GM10847 (cell line): ENCODE results near the gene CD300LB.

ENCODE experiments used
- POLR2A ChIP-seq: IDR thresholded peaks from 2 replicates; pipeline ENCODE4 v1.6.1; 2011; ENCODE audit not compliant: insufficient read length; ENCODE audit errors: extremely low read depth

The CD300LB gene

DNA sequence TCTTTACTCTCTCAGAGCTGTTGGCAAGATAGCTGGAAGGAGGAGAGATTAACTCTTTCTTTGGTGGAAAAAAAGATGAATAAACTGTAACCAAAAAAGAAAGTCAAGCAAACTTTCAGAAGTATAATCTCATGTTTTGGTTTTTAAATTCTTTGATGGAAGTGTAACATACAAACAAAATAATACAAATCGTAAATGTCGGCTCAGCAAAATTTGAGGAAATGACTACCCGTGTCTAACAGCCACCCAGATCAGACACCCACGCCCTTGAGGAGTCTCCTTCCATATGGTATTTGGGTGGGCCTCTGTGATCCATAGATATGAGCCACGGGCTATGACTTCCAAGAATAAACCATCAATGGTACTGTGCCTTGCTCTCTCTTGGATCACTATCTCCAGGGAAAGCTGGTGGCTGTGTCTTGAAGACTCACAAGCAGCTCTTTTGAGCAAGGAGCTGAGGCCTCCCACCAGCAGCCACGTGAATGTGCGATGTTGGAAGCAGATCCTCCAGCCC lies 24.2 kb upstream of the CD300LB start:
- TF ChIP-seq POLR2A = no peak

- no peak for TF ChIP-seq POLR2A
These were observed 23.6 kb upstream of the CD300LB start for GRCh38 chr17:74554909-74555308.

- TF ChIP-seq POLR2A = no peak
These were observed 20.8 kb upstream of the CD300LB start for GRCh38 chr17:74552037-74552436.

DNA sequence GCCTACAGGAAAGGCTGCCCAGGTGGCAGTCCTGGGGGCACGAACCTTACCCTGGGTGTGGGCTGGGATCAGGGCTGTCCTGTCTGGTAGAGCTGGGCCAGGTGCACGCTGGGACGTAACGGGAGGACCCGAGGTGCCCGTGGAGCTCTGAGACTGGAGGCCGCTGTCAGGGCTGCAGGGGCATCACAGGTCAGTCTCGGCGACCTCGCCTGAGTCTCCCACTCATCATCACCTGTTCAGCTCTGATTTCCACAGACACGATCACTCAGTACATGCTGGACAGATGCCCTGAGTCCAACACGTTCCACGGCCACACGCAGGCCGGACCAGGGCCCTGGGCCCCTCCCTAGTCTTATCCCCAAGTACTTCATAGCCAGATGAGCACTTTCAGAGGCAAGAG lies 19.3 kb upstream of the CD300LB start:
- no peak for TF ChIP-seq POLR2A

DNA sequence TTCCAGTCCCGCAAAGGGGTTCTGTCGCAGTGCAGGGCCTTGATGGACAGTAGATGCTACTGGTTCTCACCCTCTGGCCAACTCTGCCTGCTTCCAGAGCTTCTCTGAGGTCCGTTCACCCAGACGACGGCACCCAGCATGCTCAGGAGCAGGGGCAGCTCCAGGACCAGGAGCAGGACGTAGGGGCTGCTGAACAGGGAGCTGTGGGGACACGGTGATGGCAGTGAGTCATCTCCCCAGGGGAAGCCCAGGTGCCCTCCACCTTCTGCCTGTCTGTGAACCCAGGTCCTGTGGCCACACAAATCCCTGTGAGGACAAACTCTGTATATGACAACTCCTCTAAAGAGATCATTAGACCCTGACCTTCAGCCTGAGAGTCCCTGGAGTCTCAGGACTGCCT lies 18.1 kb upstream of the CD300LB start:
- no peak for TF ChIP-seq POLR2A

- TF ChIP-seq POLR2A = no peak
These were observed 16.5 kb upstream of the CD300LB start for GRCh38 chr17:74547736-74548135.

DNA sequence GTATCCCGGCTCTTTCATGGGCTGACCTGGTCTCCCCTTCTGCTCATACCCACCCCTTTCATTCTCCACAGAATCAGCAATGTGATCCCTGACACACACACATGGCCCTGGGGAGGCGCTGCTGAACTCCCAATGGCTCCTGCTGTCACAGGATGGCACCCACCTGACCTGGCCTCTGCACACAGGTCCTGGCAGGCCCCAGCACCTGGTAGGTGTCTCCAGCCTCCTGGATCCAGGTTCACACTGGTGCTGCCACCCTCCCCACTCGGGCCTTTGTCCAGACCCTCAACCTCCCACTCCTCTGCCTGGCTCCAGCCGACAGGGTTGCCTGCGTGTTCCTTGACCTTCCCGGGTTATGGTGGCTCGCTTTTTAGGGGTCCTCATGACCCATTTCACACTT lies 16.0 kb upstream of the CD300LB start:
- no peak for TF ChIP-seq POLR2A

DNA sequence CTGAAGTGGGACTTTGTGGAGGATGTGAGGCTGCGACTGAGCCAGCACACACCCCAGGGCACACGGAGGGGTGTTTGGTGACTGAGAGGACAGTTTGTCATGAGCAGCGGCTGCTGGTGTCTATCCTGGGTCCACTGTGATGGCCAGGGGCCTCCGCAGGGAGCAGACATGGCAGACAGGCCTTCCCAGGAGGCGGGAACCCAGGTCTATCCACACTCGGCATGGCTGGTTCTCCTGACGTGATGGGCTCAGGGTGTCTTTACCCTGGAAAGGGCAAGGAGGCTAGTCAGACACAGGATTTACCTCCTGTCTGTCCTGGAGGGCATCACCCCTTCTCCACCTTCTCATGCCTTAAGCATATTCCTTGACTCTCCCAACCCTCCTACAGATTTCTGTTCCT lies 15.3 kb upstream of the CD300LB start:
- no peak for TF ChIP-seq POLR2A

- no peak for TF ChIP-seq POLR2A
These were observed 14.6 kb upstream of the CD300LB start, which contains the start of gene CD300C for GRCh38 chr17:74545843-74546230. Gene CD300C (minus strand): TSS chr17:74546115. CDS start chr17:74545782, 333 bp downstream.

GRCh38 chr17:74544991-74545842 lies 13.9 kb upstream of the CD300LB start:
- no peak for TF ChIP-seq POLR2A

DNA sequence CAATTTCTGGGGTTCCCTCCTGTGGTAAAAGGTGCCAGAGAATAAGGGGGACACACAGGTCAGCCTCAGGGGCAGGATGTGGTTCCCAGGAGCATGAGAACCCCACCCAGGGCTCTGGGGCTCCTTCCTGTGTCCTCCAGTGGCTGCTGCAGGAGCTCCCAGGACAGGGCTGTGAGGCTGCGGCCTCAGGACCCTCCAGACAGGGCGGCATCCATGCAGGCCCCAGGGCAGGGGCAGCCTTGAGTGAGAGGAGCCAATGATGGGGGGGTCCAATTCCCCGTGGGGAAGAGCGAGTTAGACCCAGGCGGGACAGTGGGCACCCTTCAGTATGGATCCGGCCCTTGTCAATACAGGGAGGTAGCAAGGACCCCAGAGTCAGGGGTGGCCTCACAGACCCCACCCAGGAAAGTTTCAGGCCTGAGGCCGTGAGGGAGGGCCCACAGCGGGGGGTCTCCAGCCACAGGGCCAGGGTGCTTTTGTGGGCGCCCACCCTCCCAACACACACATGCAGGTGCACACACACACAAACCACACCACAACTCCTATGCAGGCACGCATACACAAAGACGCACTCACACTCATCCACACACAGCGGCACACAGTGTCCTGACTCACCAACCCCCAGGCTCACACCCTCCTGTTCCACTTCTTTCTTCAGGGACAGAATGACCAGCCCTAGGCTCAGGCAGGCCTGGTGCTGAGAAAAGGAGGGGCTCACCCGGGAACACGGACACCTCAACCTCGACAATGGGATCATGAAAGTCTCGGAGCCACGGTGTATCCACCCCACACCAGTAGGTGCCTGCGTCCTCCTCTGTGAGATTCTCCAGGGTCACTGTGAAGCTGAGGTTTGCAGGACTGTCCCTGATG lies 12.9 kb upstream of the CD300LB start:
- no peak for TF ChIP-seq POLR2A

- no peak for TF ChIP-seq POLR2A
These were observed 12.1 kb upstream of the CD300LB start for GRCh38 chr17:74543406-74543805.

GRCh38 chr17:74542727-74543383 lies 11.6 kb upstream of the CD300LB start:
- no peak for TF ChIP-seq POLR2A

DNA sequence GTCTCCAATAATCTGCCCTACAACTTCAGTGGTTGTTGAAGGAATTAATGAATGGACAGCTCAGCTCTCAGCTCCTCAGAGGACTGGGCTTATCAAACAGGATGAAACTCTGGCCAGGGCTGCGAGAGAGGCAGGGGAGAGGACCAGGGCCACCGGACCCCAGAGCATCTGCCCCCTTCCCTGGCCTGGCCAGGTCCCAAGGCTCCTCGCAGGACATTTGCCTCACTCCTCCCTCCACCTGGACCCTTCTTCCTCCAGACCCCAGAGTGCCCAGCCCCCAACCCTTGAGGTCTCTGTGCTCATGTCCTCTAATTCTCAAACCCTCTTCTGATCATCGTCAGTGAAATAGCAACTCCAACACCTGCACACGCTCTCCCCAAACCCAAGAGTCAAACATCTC lies 10.9 kb upstream of the CD300LB start:
- no peak for TF ChIP-seq POLR2A
